Measurements from ENCODE around the gene TMUB2.
"Not testable (repeated sequence)": the region's sequence is repeated elsewhere in the genome, so short reads cannot be mapped to it uniquely, and the experiment has no call there.

Gene TMUB2

GRCh38 chr17:44219616-44220212, 32.9 kb downstream of the TMUB2 start, which contains the start of gene UBTF:
TSS of gene UBTF (minus strand) at chr17:44219675. CDS start at chr17:44218229, 1,446 bp downstream.
- DNase-seq, result peak; percentile 70

- DNase-seq, result peak; percentile 65
Observed at GRCh38 chr17:44220213-44221083, 33.7 kb downstream of the TMUB2 start.

- peak; percentile 61 for DNase-seq
Observed at GRCh38 chr17:44221084-44221861, 34.5 kb downstream of the TMUB2 start.

- DNase-seq, result no peak
Observed at GRCh38 chr17:44221862-44222111, 35.0 kb downstream of the TMUB2 start.

GRCh38 chr17:44222112-44222869, 35.5 kb downstream of the TMUB2 start:
- no peak for DNase-seq

GRCh38 chr17:44223541-44224071, 36.8 kb downstream of the TMUB2 start:
- DNase-seq, result no peak

- DNase-seq, result no peak
Observed at GRCh38 chr17:44229090-44229489, 42.3 kb downstream of the TMUB2 start.

DNA sequence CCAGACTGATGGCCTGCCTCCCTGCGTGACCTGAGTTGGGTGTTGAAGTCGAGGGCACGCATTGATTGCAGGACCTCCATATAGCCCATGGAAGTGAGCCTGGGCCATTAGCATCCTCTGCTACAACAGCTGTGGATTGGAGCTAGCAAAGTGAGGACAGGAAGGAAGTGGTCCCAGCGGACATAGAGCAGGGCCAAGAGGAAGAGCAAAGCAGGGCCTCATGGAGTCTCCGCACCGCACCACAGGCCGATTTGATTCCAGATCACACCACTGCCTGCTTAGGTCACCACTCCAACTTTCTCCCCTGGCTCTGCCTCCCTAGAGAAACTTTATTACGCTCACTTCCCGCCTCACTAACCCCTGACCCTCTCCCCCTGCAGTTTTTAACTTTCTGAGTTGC, 43.4 kb downstream of the TMUB2 start:
- no peak for DNase-seq

DNA sequence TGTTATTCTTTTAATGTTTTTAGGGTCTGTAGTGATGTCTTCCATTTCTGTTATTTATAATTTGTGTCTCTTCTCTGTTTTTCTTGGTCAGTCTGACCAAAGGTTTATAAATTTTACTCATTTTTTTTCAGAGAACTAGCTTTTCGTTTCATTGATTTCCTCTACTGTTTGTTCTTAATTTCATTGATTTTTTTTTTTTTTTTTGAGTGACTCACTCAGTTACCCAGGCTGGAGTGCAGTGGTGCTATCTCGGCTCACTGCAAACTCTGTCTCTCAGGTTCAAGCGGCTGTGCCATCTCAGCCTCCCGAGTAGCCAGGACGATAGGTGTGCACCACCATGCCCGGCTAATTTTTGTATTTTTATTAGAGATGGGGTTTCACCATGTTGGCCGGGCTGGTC, 45.3 kb downstream of the TMUB2 start:
- no peak for DNase-seq

DNA sequence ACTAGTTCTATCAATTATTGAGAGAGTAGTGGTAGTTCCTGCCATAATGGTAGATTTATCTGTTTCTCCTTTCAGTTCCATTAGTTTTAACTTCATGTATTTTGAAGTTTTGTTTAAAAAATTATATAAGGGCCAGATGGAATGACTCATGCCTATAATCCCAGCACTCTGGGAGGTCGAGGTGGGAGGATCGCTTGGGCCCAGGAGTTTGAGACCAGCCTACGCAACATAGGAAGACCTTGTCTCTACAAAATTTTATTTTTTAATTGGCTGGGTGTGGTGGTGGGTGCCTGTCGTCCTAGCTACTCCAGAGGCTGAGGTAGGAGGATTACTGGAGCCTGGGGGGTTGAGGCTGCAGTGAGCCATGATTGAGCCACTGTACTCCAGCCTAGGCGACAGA, 46.8 kb downstream of the TMUB2 start:
- no peak for DNase-seq

DNA sequence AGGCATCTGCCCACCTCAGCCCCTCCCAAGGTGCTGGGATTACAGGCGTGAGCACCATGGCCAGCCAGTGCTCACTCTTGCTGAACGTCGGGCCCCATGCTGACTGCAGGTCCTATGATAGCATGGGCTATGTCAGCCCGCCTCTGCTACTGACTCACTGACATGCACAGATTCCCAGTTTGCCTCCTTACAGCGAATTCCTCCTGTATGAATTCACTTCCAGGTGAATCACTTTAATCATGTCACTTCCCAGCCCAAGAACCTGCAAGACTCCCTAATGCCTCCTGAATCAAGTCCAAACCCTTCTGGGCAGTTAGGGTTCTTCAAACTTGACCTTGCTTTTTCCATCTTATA, 48.8 kb downstream of the TMUB2 start:
- DNase-seq, result no peak

GRCh38 chr17:44236444-44236991, 49.7 kb downstream of the TMUB2 start:
- no peak for DNase-seq

- not testable (repeated sequence) for DNase-seq
Observed at GRCh38 chr17:44237886-44238285, 51.1 kb downstream of the TMUB2 start.

DNA sequence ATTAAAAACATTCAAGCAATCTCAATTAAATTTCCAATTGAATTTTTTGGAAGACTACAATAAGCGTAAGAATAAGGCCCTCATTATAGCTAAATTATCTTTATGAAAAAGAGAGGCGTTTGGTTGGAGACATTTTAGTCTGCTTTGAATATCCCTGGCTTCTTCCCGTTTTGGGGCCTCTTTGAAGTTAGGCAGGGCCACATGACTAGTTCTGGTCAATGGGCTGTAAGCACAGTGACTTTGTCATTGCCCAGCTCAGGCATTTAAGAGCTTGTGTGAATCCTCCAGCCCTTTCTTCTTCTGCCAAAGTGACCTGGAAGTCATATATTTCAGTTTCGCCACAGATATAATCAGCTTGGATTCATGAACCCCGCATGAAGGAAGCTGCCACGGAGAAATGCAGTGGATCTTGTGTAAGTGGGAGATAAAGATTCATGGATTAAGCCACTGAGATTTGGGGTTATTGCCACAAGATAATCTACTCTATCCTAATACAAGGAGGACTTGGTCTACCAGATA, 54.4 kb downstream of the TMUB2 start:
- DNase-seq, result no peak
